HEK293T (cell line): ENCODE results near the gene SH2D6.

ENCODE experiments used
- CTCF ChIA-PET: fragments of 350-600 bp; formaldehyde crosslinking; extraction: SDS; loops from one replicate; lab custom pipeline; 2021; ENCODE audit warnings: antibody characterized with exemption, inconsistent platforms; lab: Yijun Ruan, JAX
- POLR2A ChIA-PET: fragments of 350-600 bp; formaldehyde crosslinking; extraction: SDS; loops from one replicate; lab custom pipeline; 2020; ENCODE audit warnings: antibody characterized with exemption, inconsistent platforms; lab: Yijun Ruan, JAX
- DNase-seq: peaks from one replicate; pipeline ENCODE4 v3.0.0; 2012; ENCODE audit warnings: mixed read lengths; ENCODE audit errors: extremely low spot score
- ARNT ChIP-seq: fragments of 450-650 bp; IDR thresholded peaks from 2 replicates; pipeline ENCODE4 v1.6.1; 2017; ENCODE audit warnings: mild to moderate bottlenecking
- BHLHE40 ChIP-seq: fragments of 450-650 bp; IDR thresholded peaks from 2 replicates; pipeline ENCODE4 v1.6.1; 2016; ENCODE audit warnings: mild to moderate bottlenecking, moderate library complexity, borderline replicate concordance
- CTBP1 ChIP-seq: fragments of 450-650 bp; IDR thresholded peaks from 2 replicates; pipeline ENCODE4 v1.6.1; 2016; ENCODE audit warnings: borderline replicate concordance
- ELF4 ChIP-seq: fragments of 450-650 bp; IDR thresholded peaks from 2 replicates; pipeline ENCODE4 v1.6.1; 2017; ENCODE audit warnings: antibody characterized with exemption
- FOXA1 ChIP-seq: fragments of 450-650 bp; IDR thresholded peaks from 2 replicates; pipeline ENCODE4 v1.6.1; 2016; ENCODE audit warnings: mild to moderate bottlenecking
- FOXK2 ChIP-seq: fragments of 450-650 bp; IDR thresholded peaks from 2 replicates; pipeline ENCODE4 v1.6.1; 2016; ENCODE audit warnings: mild to moderate bottlenecking
- FOXM1 ChIP-seq: fragments of 450-650 bp; IDR thresholded peaks from 2 replicates; pipeline ENCODE4 v1.6.1; 2017; ENCODE audit warnings: mild to moderate bottlenecking, borderline replicate concordance
- HDGF ChIP-seq: fragments of 450-650 bp; IDR thresholded peaks from 2 replicates; pipeline ENCODE4 v1.6.1; 2017; ENCODE audit warnings: antibody characterized with exemption, borderline replicate concordance
- L3MBTL2 ChIP-seq: fragments of 450-650 bp; conservative IDR thresholded peaks from 2 replicates; pipeline ENCODE4 v1.6.1; 2016; ENCODE audit warnings: mild to moderate bottlenecking
- LEF1 ChIP-seq: fragments of 450-650 bp; IDR thresholded peaks from 2 replicates; pipeline ENCODE4 v1.6.1; 2017; ENCODE audit warnings: mild to moderate bottlenecking, borderline replicate concordance
- NFRKB ChIP-seq: fragments of 450-650 bp; IDR thresholded peaks from 2 replicates; pipeline ENCODE4 v1.6.1; 2016; ENCODE audit warnings: mild to moderate bottlenecking, moderate library complexity
- PKNOX1 ChIP-seq: fragments of 450-650 bp; IDR thresholded peaks from 2 replicates; pipeline ENCODE4 v1.6.1; 2016
- SP1 ChIP-seq: fragments of 450-650 bp; IDR thresholded peaks from 2 replicates; pipeline ENCODE4 v1.6.1; 2017
- SUZ12 ChIP-seq: fragments of 450-650 bp; IDR thresholded peaks from 2 replicates; pipeline ENCODE4 v1.6.1; 2016; ENCODE audit warnings: mild to moderate bottlenecking
- TARDBP ChIP-seq: fragments of 450-650 bp; IDR thresholded peaks from 2 replicates; pipeline ENCODE4 v1.6.1; 2016
- ZNF384 ChIP-seq: fragments of 450-650 bp; IDR thresholded peaks from 2 replicates; pipeline ENCODE4 v1.6.1; 2016

SH2D6 gene

GRCh38 chr2:85395912-85396475 is 22.5 kb upstream of the SH2D6 start:
- TF ChIP-seq L3MBTL2, result no peak
- TF ChIP-seq CTBP1, result no peak
- no peak for TF ChIP-seq ZNF384
- no peak for TF ChIP-seq BHLHE40
- TF ChIP-seq NFRKB, result no peak
- no peak for TF ChIP-seq ARNT
- TF ChIP-seq FOXK2, result no peak
- TF ChIP-seq PKNOX1, result no peak
- no peak for TF ChIP-seq FOXM1
- TF ChIP-seq TARDBP, result no peak
- TF ChIP-seq HDGF, result no peak
- no peak for TF ChIP-seq LEF1
- no peak for TF ChIP-seq FOXA1
- no peak for TF ChIP-seq ELF4
- TF ChIP-seq SP1, result no peak
- TF ChIP-seq SUZ12, result no peak
- CTCF ChIA-PET, result no interaction called here
- POLR2A ChIA-PET, result no interaction called here
- no peak for DNase-seq

GRCh38 chr2:85396531-85397470 is 21.7 kb upstream of the SH2D6 start:
- TF ChIP-seq FOXM1, result no peak
- no peak for TF ChIP-seq TARDBP
- no peak for TF ChIP-seq BHLHE40
- ChIA-PET POLR2A (no interaction called here), CTCF (no interaction called here)
- no peak for DNase-seq

- ChIA-PET CTCF (no interaction called here), POLR2A (interaction anchor here (1.1 kb wide), 1 partner anchor 21 kb away, joined by 3 read pairs; no protein-coding TSS in a partner anchor)
- TF ChIP-seq ZNF384 (no peak), LEF1 (no peak), L3MBTL2 (no peak), SP1 (no peak), PKNOX1 (no peak), NFRKB (no peak), CTBP1 (no peak), FOXK2 (no peak), SUZ12 (no peak)
- no peak for DNase-seq
Observed at GRCh38 chr2:85397925-85398331, 20.6 kb upstream of the SH2D6 start.

- DNase-seq, result no peak
- CTCF ChIA-PET, result no interaction called here
- POLR2A ChIA-PET, result interaction anchor here (1.1 kb wide), 1 partner anchor 21 kb away, joined by 3 read pairs; no protein-coding TSS in a partner anchor
- TF ChIP-seq NFRKB (no peak), SUZ12 (no peak), CTBP1 (no peak), FOXA1 (no peak), ARNT (no peak), BHLHE40 (no peak), LEF1 (no peak), SP1 (no peak), ZNF384 (no peak), PKNOX1 (no peak), L3MBTL2 (no peak), HDGF (no peak), TARDBP (no peak), FOXK2 (no peak), ELF4 (no peak), FOXM1 (no peak)
Observed at GRCh38 chr2:85398426-85399182, 19.9 kb upstream of the SH2D6 start.

GRCh38 chr2:85399183-85399455 is 19.4 kb upstream of the SH2D6 start:
- no peak for DNase-seq
- POLR2A ChIA-PET, result no interaction called here
- TF ChIP-seq SP1 (no peak), ZNF384 (no peak), HDGF (no peak), L3MBTL2 (no peak), LEF1 (no peak), SUZ12 (no peak), NFRKB (no peak), ELF4 (no peak), TARDBP (no peak), BHLHE40 (no peak), FOXA1 (no peak), CTBP1 (no peak), FOXK2 (no peak), ARNT (no peak), PKNOX1 (no peak), FOXM1 (no peak)
- CTCF ChIA-PET, result no interaction called here
